ENCODE measurements around the gene ACSL1.

- TF ChIP-seq SIN3A (IDR thresholded peaks at IDR 0.05; ENCODE audit: borderline replicate concordance, insufficient read depth, low read length) (no peak), POLR2AphosphoS5 (IDR thresholded peaks at IDR 0.05; ENCODE audit: low read depth, low read length) (no peak)
Measured at GRCh38 chr4:184771416-184771815, 54.4 kb downstream of the ACSL1 start.
